Measurements from ENCODE around the gene NPIPA3.
"Not testable (repeated sequence)": the region's sequence is repeated elsewhere in the genome, so short reads cannot be mapped to it uniquely, and the experiment has no call there.

NPIPA3 gene

DNA sequence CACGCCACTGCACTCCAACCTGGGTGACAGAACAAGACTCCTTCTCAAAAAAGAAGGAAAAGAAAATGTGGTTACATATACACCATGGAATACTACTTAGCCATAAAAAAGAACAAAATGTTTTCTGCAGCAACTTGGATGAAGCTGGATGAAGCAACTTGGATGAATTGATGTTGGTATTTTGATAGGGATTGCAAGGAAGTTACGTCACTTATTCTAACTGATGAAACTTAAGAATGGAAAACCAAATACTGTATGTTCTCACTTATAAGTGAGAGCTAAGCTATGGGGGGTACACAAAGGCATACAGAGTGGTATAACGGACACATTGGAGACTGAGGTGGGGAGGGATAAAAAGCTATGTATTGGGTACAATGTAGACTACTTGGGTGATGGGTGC lies 26.6 kb upstream of the NPIPA3 start:
- H3K79me2 ChIP-seq (ENCODE audit: insufficient read depth, low read length) = no peaks in the 10 kb centered on the region
- no peak overlapping the region for H3K9ac ChIP-seq (ENCODE audit: low read depth, low read length, poor library complexity, severe bottlenecking)
- no peaks in the 10 kb centered on the region for H3K27me3 ChIP-seq (ENCODE audit: insufficient read depth, low read length, poor library complexity, severe bottlenecking)
- no peak for TF ChIP-seq EZH2phosphoT487 (IDR thresholded peaks at IDR 0.05; ENCODE audit: borderline replicate concordance)
- TF ChIP-seq, protein P1, sequence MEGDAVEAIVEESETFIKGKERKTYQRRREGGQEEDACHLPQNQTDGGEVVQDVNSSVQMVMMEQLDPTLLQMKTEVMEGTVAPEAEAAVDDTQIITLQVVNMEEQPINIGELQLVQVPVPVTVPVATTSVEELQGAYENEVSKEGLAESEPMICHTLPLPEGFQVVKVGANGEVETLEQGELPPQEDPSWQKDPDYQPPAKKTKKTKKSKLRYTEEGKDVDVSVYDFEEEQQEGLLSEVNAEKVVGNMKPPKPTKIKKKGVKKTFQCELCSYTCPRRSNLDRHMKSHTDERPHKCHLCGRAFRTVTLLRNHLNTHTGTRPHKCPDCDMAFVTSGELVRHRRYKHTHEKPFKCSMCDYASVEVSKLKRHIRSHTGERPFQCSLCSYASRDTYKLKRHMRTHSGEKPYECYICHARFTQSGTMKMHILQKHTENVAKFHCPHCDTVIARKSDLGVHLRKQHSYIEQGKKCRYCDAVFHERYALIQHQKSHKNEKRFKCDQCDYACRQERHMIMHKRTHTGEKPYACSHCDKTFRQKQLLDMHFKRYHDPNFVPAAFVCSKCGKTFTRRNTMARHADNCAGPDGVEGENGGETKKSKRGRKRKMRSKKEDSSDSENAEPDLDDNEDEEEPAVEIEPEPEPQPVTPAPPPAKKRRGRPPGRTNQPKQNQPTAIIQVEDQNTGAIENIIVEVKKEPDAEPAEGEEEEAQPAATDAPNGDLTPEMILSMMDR (conservative IDR thresholded peaks at IDR 0.05; ENCODE audit: low read length) = no peak
- H3F3A ChIP-seq (ENCODE audit: low read depth) = no peaks in the 10 kb centered on the region
- no peaks in the 10 kb centered on the region for H3K9me3 ChIP-seq (ENCODE audit: insufficient read depth, low read depth, low read length)
- H3K4me1 ChIP-seq (ENCODE audit: insufficient read depth, low read length, poor library complexity, severe bottlenecking) = no peaks in the 10 kb centered on the region
- H3K36me3 ChIP-seq (ENCODE audit: insufficient read depth, low read length) = no peaks in the 10 kb centered on the region
- no peaks in the 10 kb centered on the region for H4K20me1 ChIP-seq (ENCODE audit: insufficient read depth, low read length, poor library complexity, severe bottlenecking)
- no peak overlapping the region for H2AFZ ChIP-seq (ENCODE audit: low read length)
- no peaks in the 10 kb centered on the region for H3K9me2 ChIP-seq (replicated peaks; ENCODE audit: low read depth, low read length)
- no peak overlapping the region for H3K4me3 ChIP-seq (ENCODE audit: low read length, poor library complexity, severe bottlenecking)
- no peak overlapping the region for H3K4me2 ChIP-seq (ENCODE audit: low read depth, low read length, poor library complexity, severe bottlenecking)

DNA sequence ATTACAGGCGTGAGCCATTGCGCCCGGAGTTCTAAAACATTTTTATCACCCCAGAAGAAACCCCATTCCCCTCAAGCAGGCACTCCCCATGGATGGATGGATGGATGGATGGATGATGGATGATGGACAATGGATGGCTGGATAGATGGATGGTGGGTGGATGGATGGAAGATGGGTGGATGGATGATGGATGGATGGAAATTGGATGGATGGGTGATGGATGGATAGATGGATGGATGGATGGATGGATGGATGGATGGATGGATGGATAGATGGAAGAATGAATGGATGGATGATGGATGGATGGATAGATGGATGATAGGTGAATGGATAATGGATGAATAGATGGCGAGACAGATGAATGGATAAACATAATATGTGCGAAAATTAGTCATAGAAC lies 25.6 kb upstream of the NPIPA3 start:
- no peak overlapping the region for H3K4me3 ChIP-seq (ENCODE audit: low read length, poor library complexity, severe bottlenecking)
- H4K20me1 ChIP-seq (ENCODE audit: insufficient read depth, low read length, poor library complexity, severe bottlenecking) = no peaks in the 10 kb centered on the region
- no peaks in the 10 kb centered on the region for H3K27me3 ChIP-seq (ENCODE audit: insufficient read depth, low read length, poor library complexity, severe bottlenecking)
- H3F3A ChIP-seq (ENCODE audit: low read depth) = no peaks in the 10 kb centered on the region
- TF ChIP-seq, protein P1 (conservative IDR thresholded peaks at IDR 0.05; ENCODE audit: low read length) = no peak
- no peak for TF ChIP-seq EZH2phosphoT487 (IDR thresholded peaks at IDR 0.05; ENCODE audit: borderline replicate concordance)
- no peak overlapping the region for H3K9ac ChIP-seq (ENCODE audit: low read depth, low read length, poor library complexity, severe bottlenecking)
- H3K79me2 ChIP-seq (ENCODE audit: insufficient read depth, low read length) = no peaks in the 10 kb centered on the region
- no peaks in the 10 kb centered on the region for H3K9me2 ChIP-seq (replicated peaks; ENCODE audit: low read depth, low read length)
- H2AFZ ChIP-seq (ENCODE audit: low read length) = no peak overlapping the region
- H3K4me2 ChIP-seq (ENCODE audit: low read depth, low read length, poor library complexity, severe bottlenecking) = no peak overlapping the region
- no peaks in the 10 kb centered on the region for H3K9me3 ChIP-seq (ENCODE audit: insufficient read depth, low read depth, low read length)
- no peaks in the 10 kb centered on the region for H3K4me1 ChIP-seq (ENCODE audit: insufficient read depth, low read length, poor library complexity, severe bottlenecking)
- no peaks in the 10 kb centered on the region for H3K36me3 ChIP-seq (ENCODE audit: insufficient read depth, low read length)

DNA sequence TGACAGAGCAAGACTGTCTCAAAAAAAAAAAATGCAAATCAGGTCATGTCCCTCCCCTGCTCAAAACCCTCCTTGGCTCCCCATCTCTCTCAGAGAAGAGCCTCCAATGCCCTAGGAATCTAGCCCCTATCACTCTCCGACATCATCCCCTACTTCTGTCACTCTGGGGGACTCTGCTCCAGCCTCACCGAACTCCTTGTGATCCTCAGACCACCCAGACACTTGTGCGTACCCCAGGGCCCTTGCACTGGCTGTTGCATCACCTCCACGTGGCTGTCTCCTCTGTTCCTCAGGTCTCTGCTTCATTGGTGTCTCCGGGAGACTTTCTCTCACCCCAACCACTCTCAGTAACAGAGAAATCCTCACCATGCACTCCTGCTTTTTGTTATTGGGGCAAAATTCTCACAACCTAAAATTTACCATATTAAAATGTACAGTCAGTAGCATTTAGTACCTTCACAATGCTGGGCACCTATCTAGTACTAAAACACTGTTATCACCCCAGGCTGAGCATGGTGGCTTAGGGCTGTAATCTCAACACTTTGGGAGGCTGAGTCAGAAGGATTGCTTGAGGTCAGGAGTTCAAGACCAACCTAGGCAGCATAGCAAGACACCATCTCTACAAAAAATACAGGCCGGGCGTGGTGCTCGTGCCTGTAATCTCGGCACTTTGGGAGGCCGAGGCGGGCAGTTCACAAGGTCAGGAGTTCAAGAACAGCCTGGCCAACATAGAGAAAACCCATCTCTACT lies 24.3 kb upstream of the NPIPA3 start:
- H3K9me3 ChIP-seq (ENCODE audit: insufficient read depth, low read depth, low read length) = no peaks in the 10 kb centered on the region
- H3K79me2 ChIP-seq (ENCODE audit: insufficient read depth, low read length) = no peaks in the 10 kb centered on the region
- no peaks in the 10 kb centered on the region for H3K27me3 ChIP-seq (ENCODE audit: insufficient read depth, low read length, poor library complexity, severe bottlenecking)
- no peaks in the 10 kb centered on the region for H3K4me1 ChIP-seq (ENCODE audit: insufficient read depth, low read length, poor library complexity, severe bottlenecking)
- H3K4me3 ChIP-seq (ENCODE audit: low read length, poor library complexity, severe bottlenecking) = no peak overlapping the region
- H3K4me2 ChIP-seq (ENCODE audit: low read depth, low read length, poor library complexity, severe bottlenecking) = no peak overlapping the region
- no peaks in the 10 kb centered on the region for H3K36me3 ChIP-seq (ENCODE audit: insufficient read depth, low read length)
- H3K9me2 ChIP-seq (replicated peaks; ENCODE audit: low read depth, low read length) = no peaks in the 10 kb centered on the region
- H4K20me1 ChIP-seq (ENCODE audit: insufficient read depth, low read length, poor library complexity, severe bottlenecking) = no peaks in the 10 kb centered on the region
- no peak overlapping the region for H3K9ac ChIP-seq (ENCODE audit: low read depth, low read length, poor library complexity, severe bottlenecking)
- H2AFZ ChIP-seq (ENCODE audit: low read length) = no peak overlapping the region
- TF ChIP-seq, protein P1 (conservative IDR thresholded peaks at IDR 0.05; ENCODE audit: low read length) = no peak
- no peak for TF ChIP-seq EZH2phosphoT487 (IDR thresholded peaks at IDR 0.05; ENCODE audit: borderline replicate concordance)
- H3F3A ChIP-seq (ENCODE audit: low read depth) = no peaks in the 10 kb centered on the region

DNA sequence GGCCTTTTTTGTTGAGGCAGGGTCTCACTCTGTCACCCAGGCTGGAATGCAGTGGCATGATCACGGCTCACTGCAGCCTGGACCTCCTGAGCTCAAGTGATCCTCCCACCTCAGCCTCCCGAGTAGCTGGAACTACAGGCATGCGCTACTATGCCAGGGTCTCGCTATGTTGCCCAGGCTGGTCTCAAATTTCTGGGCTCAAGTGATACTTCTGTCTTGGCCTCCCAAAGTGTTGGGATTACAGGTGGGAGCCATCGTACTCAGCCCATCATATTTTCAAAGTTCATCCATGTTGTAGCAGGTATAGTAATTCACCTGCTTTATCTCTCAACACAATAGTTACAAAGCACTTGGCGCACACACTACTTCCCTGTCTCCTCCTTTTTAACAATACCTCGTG lies 22.8 kb upstream of the NPIPA3 start:
- H3F3A ChIP-seq (ENCODE audit: low read depth); H3K4me3 ChIP-seq (ENCODE audit: low read length, poor library complexity, severe bottlenecking); H3K9me3 ChIP-seq (ENCODE audit: insufficient read depth, low read depth, low read length); H3K4me1 ChIP-seq (ENCODE audit: insufficient read depth, low read length, poor library complexity, severe bottlenecking); H3K9ac ChIP-seq (ENCODE audit: low read depth, low read length, poor library complexity, severe bottlenecking); H4K20me1 ChIP-seq (ENCODE audit: insufficient read depth, low read length, poor library complexity, severe bottlenecking); H3K36me3 ChIP-seq (ENCODE audit: insufficient read depth, low read length); H3K4me2 ChIP-seq (ENCODE audit: low read depth, low read length, poor library complexity, severe bottlenecking); H3K27me3 ChIP-seq (ENCODE audit: insufficient read depth, low read length, poor library complexity, severe bottlenecking); H3K79me2 ChIP-seq (ENCODE audit: insufficient read depth, low read length); H2AFZ ChIP-seq (ENCODE audit: low read length); H3K9me2 ChIP-seq (replicated peaks; ENCODE audit: low read depth, low read length): not testable (repeated sequence)
